Measurements from ENCODE around the gene GRIP2. TPM values are rescaled to one million over a fixed set of nuclear protein-coding genes. Genes with fewer than 3 reads are reported as not detected.

The GRIP2 gene
- total RNA-seq, 1 experiment from 2014 or later = 4.5 TPM

GRCh38 chr3:14471016-14471415 lies 69.1 kb downstream of the GRIP2 start:
- TF ChIP-seq, protein P1, sequence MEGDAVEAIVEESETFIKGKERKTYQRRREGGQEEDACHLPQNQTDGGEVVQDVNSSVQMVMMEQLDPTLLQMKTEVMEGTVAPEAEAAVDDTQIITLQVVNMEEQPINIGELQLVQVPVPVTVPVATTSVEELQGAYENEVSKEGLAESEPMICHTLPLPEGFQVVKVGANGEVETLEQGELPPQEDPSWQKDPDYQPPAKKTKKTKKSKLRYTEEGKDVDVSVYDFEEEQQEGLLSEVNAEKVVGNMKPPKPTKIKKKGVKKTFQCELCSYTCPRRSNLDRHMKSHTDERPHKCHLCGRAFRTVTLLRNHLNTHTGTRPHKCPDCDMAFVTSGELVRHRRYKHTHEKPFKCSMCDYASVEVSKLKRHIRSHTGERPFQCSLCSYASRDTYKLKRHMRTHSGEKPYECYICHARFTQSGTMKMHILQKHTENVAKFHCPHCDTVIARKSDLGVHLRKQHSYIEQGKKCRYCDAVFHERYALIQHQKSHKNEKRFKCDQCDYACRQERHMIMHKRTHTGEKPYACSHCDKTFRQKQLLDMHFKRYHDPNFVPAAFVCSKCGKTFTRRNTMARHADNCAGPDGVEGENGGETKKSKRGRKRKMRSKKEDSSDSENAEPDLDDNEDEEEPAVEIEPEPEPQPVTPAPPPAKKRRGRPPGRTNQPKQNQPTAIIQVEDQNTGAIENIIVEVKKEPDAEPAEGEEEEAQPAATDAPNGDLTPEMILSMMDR (IDR thresholded peaks at IDR 0.05; ENCODE audit: insufficient read depth in 1 of 2, low read depth in 1 of 2, low read length in 1 of 2, severe bottlenecking in 1 of 2, unreplicated experiment in 1 of 2) = no peak
- ChIA-PET POLR2A (interaction anchor here (0.6 kb wide), 1 partner anchor 152 kb away, joined by 6 read pairs; no protein-coding TSS in a partner anchor), CTCF (no interaction called here)
- no peak overlapping the region for H3K4me3 Mint-ChIP-seq (ENCODE audit: unreplicated experiment)
- no peak overlapping the region for H3K4me3 ChIP-seq (ENCODE audit: low read depth, low read length)
- no peak for DNase-seq
- no peaks in the 10 kb centered on the region for H3K9me3 ChIP-seq
- intact Hi-C loops (cut with micrococcal nuclease; ENCODE audit: unreplicated experiment) = no loop called here
- H3K27me3 ChIP-seq (replicated peaks; ENCODE audit: control insufficient read depth, insufficient read depth, low read length) = no peaks in the 10 kb centered on the region
- 0 out of 2 replicates have a peak, but pooled peaks cover 9% of the 10 kb centered on the region for H3K4me1 ChIP-seq
- H3K4me1 Mint-ChIP-seq (ENCODE audit: low read depth, unreplicated experiment) = no peaks in the 10 kb centered on the region
- H3K27ac Mint-ChIP-seq (ENCODE audit: unreplicated experiment) = no peak overlapping the region
- H3K36me3 ChIP-seq (ENCODE audit: control insufficient read depth, insufficient read depth, low read length) = peaks cover 5% of the 10 kb centered on the region
- H3K9me3 Mint-ChIP-seq (ENCODE audit: unreplicated experiment) = no peaks in the 10 kb centered on the region
- no TSS peak for BruUV-seq (replicated peaks)
- H3K27me3 Mint-ChIP-seq (ENCODE audit: insufficient read depth, unreplicated experiment) = no peaks in the 10 kb centered on the region
- peaks cover 50% of the 10 kb centered on the region for H3K36me3 Mint-ChIP-seq (ENCODE audit: insufficient read depth, unreplicated experiment)

- DNase-seq = no peak
- CTCF ChIA-PET = no interaction called here
- Histone ChIP-seq H3K27me3 (replicated peaks; ENCODE audit: control insufficient read depth, insufficient read depth, low read length) (no peaks in the 10 kb centered on the region), H3K36me3 (ENCODE audit: control insufficient read depth, insufficient read depth, low read length) (peaks cover 5% of the 10 kb centered on the region), H3K4me3 (ENCODE audit: low read depth, low read length) (no peak overlapping the region), H3K4me1 (0 out of 2 replicates have a peak, but pooled peaks cover 9% of the 10 kb centered on the region), H3K9me3 (no peaks in the 10 kb centered on the region)
- TF ChIP-seq, protein P1 (IDR thresholded peaks at IDR 0.05; ENCODE audit: insufficient read depth in 1 of 2, low read depth in 1 of 2, low read length in 1 of 2, severe bottlenecking in 1 of 2, unreplicated experiment in 1 of 2) = no peak
- Mint-ChIP-seq H3K9me3 (ENCODE audit: unreplicated experiment) (no peaks in the 10 kb centered on the region), H3K36me3 (ENCODE audit: insufficient read depth, unreplicated experiment) (peaks cover 50% of the 10 kb centered on the region), H3K27me3 (ENCODE audit: insufficient read depth, unreplicated experiment) (no peaks in the 10 kb centered on the region), H3K4me3 (ENCODE audit: unreplicated experiment) (no peak overlapping the region), H3K4me1 (ENCODE audit: low read depth, unreplicated experiment) (no peaks in the 10 kb centered on the region), H3K27ac (ENCODE audit: unreplicated experiment) (no peak overlapping the region)
- intact Hi-C loops (cut with micrococcal nuclease; ENCODE audit: unreplicated experiment) = no loop called here
- POLR2A ChIA-PET = interaction anchor here (0.6 kb wide), 1 partner anchor 151 kb away, joined by 6 read pairs; no protein-coding TSS in a partner anchor
- BruUV-seq (replicated peaks) = no TSS peak
Measured at GRCh38 chr3:14470461-14470860, 69.7 kb downstream of the GRIP2 start.

- Histone ChIP-seq H3K9me3 (no peaks in the 10 kb centered on the region), H3K36me3 (ENCODE audit: control insufficient read depth, insufficient read depth, low read length) (peaks cover 9% of the 10 kb centered on the region), H3K4me3 (ENCODE audit: low read depth, low read length) (no peak overlapping the region), H3K4me1 (0 out of 2 replicates have a peak, but pooled peaks cover 9% of the 10 kb centered on the region), H3K27me3 (replicated peaks; ENCODE audit: control insufficient read depth, insufficient read depth, low read length) (no peaks in the 10 kb centered on the region)
- intact Hi-C loops (cut with micrococcal nuclease; ENCODE audit: unreplicated experiment) = loop anchor here (1.0 to 2.0 kb wide), 3 partner anchors 207 to 572 kb away; no protein-coding TSS in a partner anchor
- TF ChIP-seq, protein P1 (IDR thresholded peaks at IDR 0.05; ENCODE audit: insufficient read depth in 1 of 2, low read depth in 1 of 2, low read length in 1 of 2, severe bottlenecking in 1 of 2, unreplicated experiment in 1 of 2) = no peak
- POLR2A ChIA-PET = no interaction called here
- no peak for DNase-seq
- BruUV-seq (replicated peaks) = no TSS peak
- peaks cover 43% of the 10 kb centered on the region for H3K36me3 Mint-ChIP-seq (ENCODE audit: insufficient read depth, unreplicated experiment)
- no peaks in the 10 kb centered on the region for H3K9me3 Mint-ChIP-seq (ENCODE audit: unreplicated experiment)
- no peak overlapping the region for H3K27ac Mint-ChIP-seq (ENCODE audit: unreplicated experiment)
- no peaks in the 10 kb centered on the region for H3K4me1 Mint-ChIP-seq (ENCODE audit: low read depth, unreplicated experiment)
- H3K4me3 Mint-ChIP-seq (ENCODE audit: unreplicated experiment) = no peak overlapping the region
- no peaks in the 10 kb centered on the region for H3K27me3 Mint-ChIP-seq (ENCODE audit: insufficient read depth, unreplicated experiment)
- CTCF ChIA-PET = interaction anchor here (0.7 to 2.1 kb wide), 11 partner anchors 10 to 290 kb away, joined by 3 to 20 read pairs (median 6); partner anchors contain the start of gene XPC
Measured at GRCh38 chr3:14468621-14468981, 71.5 kb downstream of the GRIP2 start.
